ENCODE results near the gene PDLIM5. TPM values are rescaled to one million over a fixed set of nuclear protein-coding genes. Genes with fewer than 3 reads are reported as not detected.

Gene PDLIM5
- total RNA-seq, 1 experiment from 2014 or later: 58.0 TPM

DNA sequence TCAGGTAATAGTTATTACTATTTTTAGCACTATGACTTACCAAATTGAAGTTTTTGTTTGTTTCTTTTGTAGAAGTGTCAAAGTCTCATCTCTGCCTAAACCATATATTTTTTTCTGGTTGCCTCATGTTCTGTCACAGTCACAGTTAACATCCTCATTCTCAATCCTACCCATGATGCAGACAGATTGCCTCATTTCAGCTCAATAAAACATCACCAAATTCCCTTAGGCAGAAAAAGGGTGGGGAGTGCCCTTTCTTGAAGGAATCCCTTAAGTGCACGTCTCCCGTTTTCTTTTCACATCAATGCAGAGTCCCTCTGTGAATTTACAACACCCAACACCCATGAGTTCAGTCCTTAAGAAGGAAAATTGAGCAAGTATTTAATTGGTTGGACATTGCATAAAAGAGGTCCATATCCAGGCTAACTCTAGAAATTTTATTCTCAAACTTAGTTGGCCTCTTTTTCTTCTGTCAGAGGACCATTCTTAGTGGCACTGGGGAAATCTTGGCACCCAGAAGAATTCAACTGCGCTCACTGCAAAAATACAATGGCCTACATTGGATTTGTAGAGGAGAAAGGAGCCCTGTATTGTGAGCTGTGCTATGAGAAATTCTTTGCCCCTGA is 202.4 kb downstream of the PDLIM5 start:
- H3K79me2 ChIP-seq (ENCODE audit: insufficient read depth, low read length): no peaks in the 10 kb centered on the region
- H4K5ac ChIP-seq (ENCODE audit: insufficient read length, low read depth, low read length): no peak overlapping the region
- no peak overlapping the region for H3K4ac ChIP-seq (ENCODE audit: low read depth, low read length)
- no peak overlapping the region for H3K27ac ChIP-seq (ENCODE audit: insufficient read length, low read depth, low read length)
- no peaks in the 10 kb centered on the region for H4K20me1 ChIP-seq (ENCODE audit: control insufficient read depth, insufficient read depth, insufficient read length)
- no peak overlapping the region for H2BK20ac ChIP-seq (ENCODE audit: low read depth, low read length, poor library complexity, severe bottlenecking)
- H2BK12ac ChIP-seq (ENCODE audit: insufficient read length, low read depth, low read length): no peak overlapping the region
- no peak overlapping the region for H3K18ac ChIP-seq (ENCODE audit: insufficient read length, low read depth, low read length)
- no peak overlapping the region for H3T11ph ChIP-seq (ENCODE audit: low read length)
- H3K79me1 ChIP-seq (ENCODE audit: insufficient read depth, low read depth, low read length, poor library complexity, severe bottlenecking): no peaks in the 10 kb centered on the region
- no peak overlapping the region for H2AK5ac ChIP-seq (ENCODE audit: insufficient read length, low read length)
- H3K27me3 ChIP-seq (ENCODE audit: insufficient read depth, low read length): no peaks in the 10 kb centered on the region
- H3K56ac ChIP-seq (ENCODE audit: insufficient read length, low read depth, low read length): no peak overlapping the region
- no CpG with 5 or more reads among the region's 3 CpGs for WGBS (ENCODE audit: extremely low coverage, insufficient read length, low lambda C conversion rate)
- H2BK120ac ChIP-seq (ENCODE audit: low read depth, low read length, poor library complexity, severe bottlenecking): no peak overlapping the region
- peaks cover 2 to 4% (median 3%) of the 10 kb centered on the region in 3 experiments; a peak in 3 of 7 replicates for H3K36me3 Mint-ChIP-seq (ENCODE audit: insufficient read depth in 1 of 3, low read depth in 3 of 3)
- H3K4me3 Mint-ChIP-seq: no peak overlapping the region
- no peak overlapping the region for H2BK15ac ChIP-seq (ENCODE audit: low read depth, low read length)
- no peak overlapping the region for H3K27ac Mint-ChIP-seq
- TF ChIP-seq, protein P1, sequence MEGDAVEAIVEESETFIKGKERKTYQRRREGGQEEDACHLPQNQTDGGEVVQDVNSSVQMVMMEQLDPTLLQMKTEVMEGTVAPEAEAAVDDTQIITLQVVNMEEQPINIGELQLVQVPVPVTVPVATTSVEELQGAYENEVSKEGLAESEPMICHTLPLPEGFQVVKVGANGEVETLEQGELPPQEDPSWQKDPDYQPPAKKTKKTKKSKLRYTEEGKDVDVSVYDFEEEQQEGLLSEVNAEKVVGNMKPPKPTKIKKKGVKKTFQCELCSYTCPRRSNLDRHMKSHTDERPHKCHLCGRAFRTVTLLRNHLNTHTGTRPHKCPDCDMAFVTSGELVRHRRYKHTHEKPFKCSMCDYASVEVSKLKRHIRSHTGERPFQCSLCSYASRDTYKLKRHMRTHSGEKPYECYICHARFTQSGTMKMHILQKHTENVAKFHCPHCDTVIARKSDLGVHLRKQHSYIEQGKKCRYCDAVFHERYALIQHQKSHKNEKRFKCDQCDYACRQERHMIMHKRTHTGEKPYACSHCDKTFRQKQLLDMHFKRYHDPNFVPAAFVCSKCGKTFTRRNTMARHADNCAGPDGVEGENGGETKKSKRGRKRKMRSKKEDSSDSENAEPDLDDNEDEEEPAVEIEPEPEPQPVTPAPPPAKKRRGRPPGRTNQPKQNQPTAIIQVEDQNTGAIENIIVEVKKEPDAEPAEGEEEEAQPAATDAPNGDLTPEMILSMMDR (conservative IDR thresholded peaks at IDR 0.05): no peak
- H3K23ac ChIP-seq (ENCODE audit: insufficient read length, low read depth, low read length): no peak overlapping the region
- H4K91ac ChIP-seq (ENCODE audit: insufficient read length, low read depth, low read length): no peak overlapping the region
- no peak overlapping the region for H2AFZ ChIP-seq (ENCODE audit: low read length)
- no peak overlapping the region for H3K14ac ChIP-seq (ENCODE audit: insufficient read depth, low read length)
- DNase-seq: no peak
- H3K9ac ChIP-seq (ENCODE audit: extremely low read depth, insufficient read length, low read length): no peak overlapping the region
- no peaks in the 10 kb centered on the region for H3K27me3 Mint-ChIP-seq (ENCODE audit: low read depth)
- H2BK5ac ChIP-seq (ENCODE audit: insufficient read length, low read length): no peak overlapping the region
- H3K4me1 ChIP-seq (ENCODE audit: insufficient read depth, low read length): no peaks in the 10 kb centered on the region
- H3K23me2 ChIP-seq (ENCODE audit: insufficient read length, low read depth, low read length, poor library complexity, severe bottlenecking): no peaks in the 10 kb centered on the region
- H4K8ac ChIP-seq (replicated peaks; ENCODE audit: insufficient read length, low read depth, low read length): no peak overlapping the region
- no peak overlapping the region for H3K4me2 ChIP-seq (ENCODE audit: insufficient read depth, insufficient read length, low read length)
- no peaks in the 10 kb centered on the region for H3K9me3 ChIP-seq (ENCODE audit: control insufficient read depth, low read depth, low read length)
- H3K9me3 Mint-ChIP-seq: no peaks in the 10 kb centered on the region
- peaks cover 0 to 5% of the 10 kb centered on the region in 2 experiments; a peak in 2 of 4 replicates for H3K4me1 Mint-ChIP-seq

All from H9 (cell line).